ENCODE measurements around the gene ARL11.

Gene ARL11

GRCh38 chr13:49615836-49616675, 12.3 kb upstream of the ARL11 start:
- DNase-seq = no peak

- DNase-seq = no peak
These were observed 11.6 kb upstream of the ARL11 start for GRCh38 chr13:49616676-49617065.

GRCh38 chr13:49620170-49620621, 8.1 kb upstream of the ARL11 start:
- DNase-seq = no peak

- no peak for DNase-seq
These were observed 5.9 kb upstream of the ARL11 start for GRCh38 chr13:49622174-49622946.

GRCh38 chr13:49624229-49624628, 4.1 kb upstream of the ARL11 start:
- no peak for DNase-seq

- no peak for DNase-seq
These were observed 2.8 kb upstream of the ARL11 start for GRCh38 chr13:49625392-49626079.

GRCh38 chr13:49629196-49629938, 1.1 kb downstream of the ARL11 start:
- no peak for DNase-seq

GRCh38 chr13:49629947-49630346, 1.6 kb downstream of the ARL11 start:
- DNase-seq = no peak

- no peak for DNase-seq
These were observed 2.3 kb downstream of the ARL11 start for GRCh38 chr13:49630580-49630979.

- no peak for DNase-seq
These were observed 3.8 kb downstream of the ARL11 start for GRCh38 chr13:49632156-49632555.

GRCh38 chr13:49633710-49634109, 5.4 kb downstream of the ARL11 start:
- no peak for DNase-seq

- no peak for DNase-seq
These were observed 7.5 kb downstream of the ARL11 start for GRCh38 chr13:49635599-49636433.

- DNase-seq = no peak
These were observed 8.4 kb downstream of the ARL11 start for GRCh38 chr13:49636705-49637104.

- DNase-seq = no peak
These were observed 9.9 kb downstream of the ARL11 start for GRCh38 chr13:49638030-49638743.

GRCh38 chr13:49638744-49639072, 10.4 kb downstream of the ARL11 start:
- no peak for DNase-seq

- no peak for DNase-seq
These were observed 13.5 kb downstream of the ARL11 start for GRCh38 chr13:49641801-49642291.

- no peak for DNase-seq
These were observed 14.8 kb downstream of the ARL11 start for GRCh38 chr13:49643035-49643646.

- no peak for DNase-seq
These were observed 17.1 kb downstream of the ARL11 start for GRCh38 chr13:49645451-49645850.

- no peak for DNase-seq
These were observed 18.4 kb downstream of the ARL11 start for GRCh38 chr13:49646688-49647087.

GRCh38 chr13:49649244-49649962, 21.1 kb downstream of the ARL11 start:
- no peak for DNase-seq
